T-helper 1 cell (primary cell): ENCODE results near the gene TSPAN31.
"Not testable (repeated sequence)": the region's sequence is repeated elsewhere in the genome, so short reads cannot be mapped to it uniquely, and the experiment has no call there.

ENCODE experiments used
- DNase-seq, 5 donors: peaks; one replicate each; pipeline ENCODE4 v3.0.0-alpha.2; 2012 to 2020

TSPAN31 gene

DNA sequence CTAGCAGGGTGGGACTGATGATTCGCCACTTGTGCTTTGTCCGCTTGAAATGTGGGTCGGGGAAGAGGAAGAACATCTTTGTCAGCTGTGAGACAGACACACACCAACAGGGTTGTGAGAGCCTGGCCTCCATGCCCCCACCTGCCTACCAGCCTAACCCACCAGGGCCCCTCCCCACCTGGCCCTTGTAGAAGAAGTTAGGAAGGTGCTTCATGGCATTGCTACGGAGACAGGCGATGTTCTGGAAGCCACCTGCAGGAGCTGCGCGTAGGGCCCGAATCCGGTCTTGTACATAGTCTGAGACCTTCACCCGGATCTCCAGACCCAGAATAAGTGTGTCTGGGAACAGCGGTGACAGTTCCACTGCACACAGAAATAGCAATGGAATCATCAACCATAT is 24.8 kb downstream of the TSPAN31 start:
- DNase-seq: no peak

DNA sequence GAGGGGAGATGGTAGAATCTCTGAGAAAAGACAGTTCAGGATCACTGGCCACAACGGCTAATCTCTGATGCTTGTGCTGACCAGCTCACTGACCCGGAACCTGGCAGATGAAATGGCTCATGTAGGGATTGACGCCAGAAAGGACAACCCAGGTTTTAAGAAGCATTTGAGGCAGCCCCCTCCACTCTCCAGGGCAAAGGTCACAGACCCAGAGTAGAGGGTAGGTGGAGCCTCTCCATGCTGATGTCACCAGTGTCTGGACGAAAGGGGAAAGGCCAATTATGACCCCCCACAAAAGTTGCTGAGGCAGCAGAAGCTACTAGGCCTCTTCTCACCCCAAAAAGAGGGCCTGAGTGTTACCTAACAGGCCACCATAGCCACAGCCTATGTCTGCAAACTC is 25.9 kb downstream of the TSPAN31 start:
- no peak for DNase-seq

DNA sequence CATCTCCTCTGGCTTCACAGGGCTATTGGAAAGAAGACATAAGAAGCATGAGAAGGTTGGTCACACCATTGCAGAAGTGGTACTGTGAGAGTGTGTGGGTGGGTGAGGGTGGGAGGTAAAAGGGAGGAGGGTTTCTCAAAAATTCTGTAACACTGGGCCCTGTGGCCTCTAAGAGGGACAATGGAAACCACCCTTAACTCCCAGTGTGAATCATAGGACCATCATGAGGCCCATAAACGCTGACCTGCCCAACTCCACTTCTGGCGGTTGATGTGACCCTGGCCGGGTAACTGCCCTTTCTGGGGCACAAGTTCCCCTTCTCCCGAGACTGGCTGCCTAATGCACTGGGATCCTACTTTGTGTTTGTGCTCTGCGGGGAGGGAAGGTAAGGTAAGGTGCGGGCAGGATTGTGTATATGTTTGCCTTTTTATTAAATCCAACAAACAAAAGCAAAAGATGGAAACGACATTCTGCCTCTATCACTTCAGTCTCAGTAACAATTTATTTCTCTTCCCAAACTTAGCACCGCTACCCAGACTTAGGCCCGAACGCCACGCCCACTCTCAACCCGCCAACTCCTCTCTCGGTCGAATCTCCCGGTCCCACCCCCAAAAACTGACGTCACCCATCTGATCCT is 26.5 kb downstream of the TSPAN31 start:
- peak; percentile 59 to 85 (median 74) for DNase-seq

DNA sequence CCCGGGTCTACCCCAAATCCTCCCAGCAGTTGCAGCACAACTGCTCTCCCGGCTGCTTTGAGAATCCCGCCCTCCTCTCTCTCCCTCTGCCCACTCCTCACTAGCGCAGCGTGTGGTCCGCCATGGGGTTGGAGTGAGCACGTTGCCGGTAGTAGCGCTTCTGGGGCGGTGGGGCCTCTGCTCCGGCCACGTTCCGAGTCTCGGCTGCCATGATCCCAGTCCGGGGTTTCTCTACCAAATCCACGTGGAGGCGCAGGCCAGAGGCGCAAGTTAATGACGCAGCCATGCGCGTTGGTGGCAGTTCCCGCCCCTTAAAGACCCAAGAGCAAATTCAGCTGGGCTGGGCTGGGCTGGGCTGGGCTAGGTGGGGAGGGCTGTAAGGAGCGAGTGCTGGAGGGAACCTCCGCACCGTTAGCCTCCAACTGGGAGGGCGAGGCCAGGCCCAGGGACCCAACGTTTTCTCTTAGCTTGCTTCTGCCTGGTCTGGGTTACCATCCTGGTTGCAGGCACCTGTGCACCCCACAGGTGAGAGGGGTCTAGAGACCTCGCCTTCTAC is 27.1 kb downstream of the TSPAN31 start, which contains the start of gene METTL1:
Gene METTL1 (minus strand): TSS at position 233 of the 556 bp plus-strand sequence. CDS start 22 bp downstream, at position 211.
- peak; percentile 74 to 94 (median 82) for DNase-seq

DNA sequence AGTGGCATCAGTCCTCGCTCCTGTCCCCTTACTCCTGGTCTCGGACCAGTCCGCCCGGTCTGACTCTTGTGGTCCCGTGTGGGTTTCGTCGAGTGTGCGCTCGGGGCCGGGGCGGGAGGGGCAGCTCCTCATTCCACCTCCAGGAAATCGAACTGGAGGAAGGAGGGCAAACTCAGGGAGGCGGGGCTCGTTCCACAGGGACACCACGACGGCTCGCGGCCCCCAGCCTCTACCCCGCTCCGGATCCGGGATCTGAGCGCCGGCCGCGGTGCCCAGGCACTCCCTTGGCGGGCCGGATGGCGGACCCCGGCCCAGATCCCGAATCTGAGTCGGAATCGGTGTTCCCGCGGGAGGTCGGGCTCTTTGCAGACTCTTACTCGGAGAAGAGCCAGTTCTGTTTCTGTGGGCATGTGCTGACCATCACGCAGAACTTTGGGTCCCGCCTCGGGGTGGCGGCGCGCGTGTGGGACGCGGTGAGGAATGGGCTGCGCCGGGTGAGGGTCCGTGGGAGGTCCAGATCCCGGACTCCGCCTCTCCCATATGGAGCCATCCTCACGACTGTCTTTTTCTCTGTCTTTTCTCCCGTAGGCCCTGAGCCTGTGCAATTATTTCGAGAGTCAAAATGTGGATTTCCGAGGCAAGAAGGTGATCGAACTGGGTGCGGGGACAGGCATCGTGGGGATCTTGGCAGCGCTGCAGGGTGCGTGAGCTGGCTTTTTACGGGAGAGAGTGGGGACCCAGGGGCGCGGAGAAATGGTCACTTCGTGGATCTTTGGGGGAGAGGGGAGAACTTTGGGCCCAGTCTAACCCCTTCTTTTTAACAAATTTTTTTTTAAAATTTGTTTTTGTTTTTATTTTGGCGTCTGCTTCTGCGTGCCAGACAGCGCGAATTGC is 27.8 kb downstream of the TSPAN31 start, which contains the start of gene EEF1AKMT3:
Gene EEF1AKMT3 (plus strand): TSS at position 186 of the 894 bp plus-strand sequence. CDS start 111 bp downstream, at position 297.
- DNase-seq: no peak

DNA sequence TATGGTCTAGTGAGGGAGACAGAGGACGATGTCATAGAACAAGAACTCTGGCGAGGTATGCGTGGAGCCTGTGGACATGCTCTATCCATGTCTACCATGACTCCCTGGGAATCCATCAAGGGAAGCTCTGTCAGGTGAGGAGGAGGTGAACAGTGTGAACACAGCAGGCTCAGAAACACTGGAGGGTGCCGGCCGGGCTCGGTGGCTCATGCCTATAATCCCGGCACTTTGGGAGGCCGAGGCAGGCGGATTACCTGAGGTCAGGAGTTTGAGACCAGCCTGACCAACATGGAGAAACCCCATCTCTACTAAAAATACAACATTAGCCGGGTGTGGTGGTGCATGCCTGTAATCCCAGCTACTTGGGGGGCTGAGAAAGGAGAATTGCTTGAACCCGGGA is 29.8 kb downstream of the TSPAN31 start:
- DNase-seq: not testable (repeated sequence)

GRCh38 chr12:57775044-57775443 is 30.2 kb downstream of the TSPAN31 start:
- no peak for DNase-seq

DNA sequence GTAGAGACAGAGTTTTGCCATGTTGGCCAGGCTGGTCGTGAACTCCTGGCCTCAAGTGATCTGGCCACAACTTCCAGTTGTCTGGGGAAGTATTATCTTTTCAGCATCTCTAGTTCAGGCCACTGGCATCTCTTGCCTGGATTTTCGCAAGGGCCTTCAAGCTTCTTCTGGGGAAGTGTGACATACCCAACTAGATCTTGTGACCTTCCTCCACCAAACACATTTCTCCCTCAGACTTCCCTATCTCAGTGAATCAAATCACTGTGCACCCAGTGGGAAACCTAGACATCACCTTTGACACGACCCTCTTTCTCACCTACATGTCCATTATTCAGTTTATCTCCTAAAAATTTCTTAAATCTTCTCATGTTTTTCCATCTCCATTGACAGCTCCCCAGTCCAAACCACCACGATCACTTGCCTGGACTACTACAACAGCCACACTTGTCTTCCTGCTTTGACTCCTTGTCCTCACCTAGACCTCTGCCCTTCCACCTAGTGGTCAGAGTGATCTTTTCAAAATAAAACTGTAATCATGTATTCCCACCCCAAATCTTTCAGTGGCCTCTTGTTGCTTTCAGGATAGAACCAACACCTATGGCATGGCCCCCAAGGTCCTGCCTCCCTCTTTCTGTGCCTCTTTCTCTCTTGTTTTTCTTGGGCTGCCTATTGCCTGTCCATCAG is 30.9 kb downstream of the TSPAN31 start:
- DNase-seq: no peak

DNA sequence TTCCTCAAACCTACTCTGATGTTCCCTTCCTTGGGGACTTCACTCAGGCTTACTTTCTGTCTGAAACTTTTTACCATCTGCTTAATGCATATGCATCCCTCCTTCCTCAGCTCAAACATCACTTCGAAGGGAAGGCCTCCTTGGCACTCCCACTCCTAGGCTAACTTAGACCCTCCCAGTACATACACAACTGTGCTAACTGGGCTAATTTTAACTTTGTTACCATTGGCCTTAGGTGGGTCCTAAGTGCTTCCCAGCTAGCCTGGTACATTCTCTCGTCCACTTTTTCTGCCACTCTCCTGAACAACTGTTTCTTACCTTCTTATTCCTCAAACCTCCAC is 31.4 kb downstream of the TSPAN31 start:
- no peak for DNase-seq

- DNase-seq: no peak
Measured at GRCh38 chr12:57777367-57777766, 32.5 kb downstream of the TSPAN31 start.

GRCh38 chr12:57777911-57778310 is 33.1 kb downstream of the TSPAN31 start:
- DNase-seq: no peak

GRCh38 chr12:57779736-57780135 is 34.9 kb downstream of the TSPAN31 start:
- DNase-seq: no peak

DNA sequence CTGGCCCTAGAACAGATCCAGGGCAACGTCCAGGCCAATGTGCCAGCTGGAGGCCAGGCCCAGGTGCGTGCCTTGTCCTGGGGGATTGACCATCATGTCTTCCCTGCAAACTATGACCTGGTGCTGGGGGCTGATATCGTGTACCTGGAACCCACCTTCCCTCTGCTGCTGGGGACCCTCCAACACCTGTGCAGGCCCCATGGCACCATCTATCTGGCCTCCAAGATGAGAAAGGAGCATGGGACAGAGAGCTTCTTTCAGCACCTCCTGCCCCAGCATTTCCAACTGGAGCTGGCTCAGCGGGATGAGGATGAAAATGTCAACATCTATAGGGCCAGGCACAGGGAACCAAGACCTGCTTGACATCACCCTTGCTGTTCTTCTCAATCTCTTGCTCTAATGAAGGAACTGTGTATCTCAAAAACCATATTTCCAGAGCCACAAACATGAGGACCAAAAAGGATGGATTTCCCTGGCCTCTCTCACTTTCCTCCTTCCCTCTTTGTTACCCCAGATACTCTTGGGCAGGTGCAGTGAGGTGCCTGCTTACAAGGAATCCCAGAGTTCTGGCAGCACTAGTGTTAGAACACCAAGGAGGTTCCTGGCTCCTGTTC is 35.6 kb downstream of the TSPAN31 start:
- no peak for DNase-seq

DNA sequence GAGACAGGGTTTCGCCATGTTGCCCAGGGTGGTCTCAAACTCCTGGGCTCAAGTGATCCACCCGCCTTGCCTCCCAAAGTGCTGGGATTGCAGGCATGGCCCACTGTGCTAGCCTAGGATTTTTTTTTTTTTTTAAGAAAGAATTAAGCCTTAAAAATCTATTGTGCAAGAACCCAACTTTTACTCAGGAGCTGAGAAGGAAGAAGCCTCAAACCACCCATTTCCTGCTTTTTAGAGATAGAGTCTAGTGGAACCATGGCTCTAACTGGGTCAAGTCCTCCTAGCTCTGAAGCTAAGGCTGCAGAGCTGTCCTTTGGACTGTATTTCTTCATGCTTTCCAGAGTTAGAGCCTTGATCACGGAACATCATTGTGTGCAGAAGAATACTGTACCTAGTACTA is 36.4 kb downstream of the TSPAN31 start:
- no peak for DNase-seq

DNA sequence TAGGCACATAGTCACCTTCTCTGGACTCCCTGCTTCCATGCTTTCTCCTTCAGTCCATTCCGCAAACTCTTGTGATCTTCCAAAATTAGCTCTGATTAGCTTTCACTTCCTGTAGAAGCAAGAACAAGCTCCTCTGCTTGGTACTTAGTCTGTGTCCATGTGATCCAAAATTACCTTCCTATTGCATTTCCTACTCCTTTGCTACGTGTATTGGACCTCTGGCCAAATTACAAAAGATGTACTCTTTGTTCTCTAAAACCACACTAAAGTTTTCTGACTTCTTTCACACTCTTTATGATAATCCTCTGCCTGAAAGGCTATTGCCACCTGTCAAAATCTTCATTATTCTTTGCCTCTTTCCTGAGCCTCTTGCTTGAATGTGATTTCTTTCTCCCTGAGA is 37.0 kb downstream of the TSPAN31 start:
- no peak for DNase-seq

- no peak for DNase-seq
Measured at GRCh38 chr12:57782243-57782607, 37.4 kb downstream of the TSPAN31 start.

DNA sequence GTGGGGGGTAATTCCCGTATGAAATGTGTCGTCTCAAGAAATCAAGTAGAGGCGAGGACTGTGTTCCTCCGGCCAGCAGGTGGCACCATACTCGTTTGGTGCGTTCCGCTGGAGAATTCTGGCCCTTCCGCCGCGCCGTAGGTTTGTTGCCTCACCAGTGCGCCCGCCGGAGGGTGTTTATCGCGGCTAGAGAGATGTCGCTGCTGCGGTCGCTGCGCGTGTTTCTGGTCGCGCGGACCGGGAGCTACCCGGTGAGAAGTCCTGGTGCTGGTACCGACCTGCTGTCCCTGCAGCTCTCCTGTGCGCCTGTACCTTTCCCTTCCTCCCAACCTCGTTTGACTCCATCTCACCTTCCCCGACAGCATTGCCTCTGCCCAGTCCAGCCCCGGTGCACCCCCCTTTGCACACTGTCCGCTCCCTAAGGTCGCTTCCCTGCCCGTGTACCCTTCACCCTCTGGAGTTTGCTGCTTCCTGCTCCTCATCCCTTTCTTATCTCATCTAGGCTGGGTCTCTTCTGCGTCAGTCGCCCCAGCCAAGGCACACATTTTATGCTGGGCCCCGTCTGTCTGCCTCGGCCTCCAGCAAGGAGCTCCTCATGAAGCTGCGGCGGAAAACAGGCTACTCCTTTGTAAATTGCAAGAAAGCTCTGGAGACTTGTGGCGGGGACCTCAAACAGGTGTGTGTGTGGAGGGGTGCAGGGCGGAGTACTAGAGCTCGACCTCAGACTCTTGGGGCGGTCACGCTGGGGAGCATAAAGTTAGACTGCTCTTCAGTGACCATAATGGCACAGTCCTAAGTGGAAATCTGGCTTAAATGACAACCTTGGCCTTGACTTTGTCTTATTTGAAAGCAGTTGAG is 38.0 kb downstream of the TSPAN31 start, which contains the start of gene TSFM:
Gene TSFM (plus strand): TSS at position 180 of the 858 bp plus-strand sequence. CDS start 15 bp downstream, at position 195.
- DNase-seq: peak; percentile 88 to 98 (median 92)

DNA sequence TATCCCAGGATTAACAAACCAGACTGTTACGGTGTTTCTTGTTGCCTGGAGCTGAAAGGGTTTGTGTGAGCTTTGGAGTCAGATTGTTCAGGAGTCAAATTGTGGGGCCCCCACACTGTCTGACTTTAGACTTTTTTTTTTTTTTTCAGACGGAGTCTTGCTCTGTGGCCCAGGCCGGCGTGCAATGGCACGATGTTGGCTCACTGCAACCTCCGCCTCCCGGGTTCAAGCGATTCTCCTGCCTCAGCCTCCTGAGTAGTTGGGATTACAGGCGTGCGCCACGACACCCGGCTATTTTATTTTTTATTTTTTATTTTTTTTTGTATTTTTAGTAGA is 38.6 kb downstream of the TSPAN31 start:
- no peak for DNase-seq

- no peak for DNase-seq
Measured at GRCh38 chr12:57783861-57784260, 39.0 kb downstream of the TSPAN31 start.

- no peak for DNase-seq
Measured at GRCh38 chr12:57793920-57794319, 49.1 kb downstream of the TSPAN31 start.

- DNase-seq: no peak
Measured at GRCh38 chr12:57795354-57795753, 50.5 kb downstream of the TSPAN31 start.

DNA sequence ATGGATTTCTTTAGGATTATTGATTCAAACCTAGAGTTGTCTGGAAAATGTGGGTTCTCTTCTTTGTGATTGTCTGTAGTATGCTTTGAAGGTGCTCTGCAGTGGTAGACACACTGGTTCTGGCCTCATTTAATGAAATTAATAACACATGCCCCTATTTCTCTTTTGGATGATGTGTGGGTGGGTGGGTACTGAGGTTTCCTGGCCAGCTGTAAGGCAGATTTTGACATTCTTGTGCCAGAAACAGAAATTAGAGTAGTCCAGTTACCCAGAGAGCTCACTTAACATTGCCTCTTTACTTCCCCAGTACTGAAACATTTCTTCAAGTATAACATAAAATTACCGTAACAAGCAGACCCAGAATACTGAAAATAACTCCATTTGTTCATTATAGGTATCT is 52.2 kb downstream of the TSPAN31 start:
- no peak for DNase-seq
